Epidermal melanocyte (primary cell): Measurements from ENCODE around the gene FANCG.
A peak's percentile ranks its signal among the peaks of the same experiment; 100 is the strongest.

Experiments
- DNase-seq: peaks from one replicate; pipeline ENCODE4 v3.0.0; 2011; ENCODE audit warnings: low spot score; ENCODE audit not compliant: insufficient read length

FANCG gene

GRCh38 chr9:35060548-35061207 lies 19.1 kb downstream of the FANCG start:
- DNase-seq = no peak

- no peak for DNase-seq
These were observed 20.3 kb downstream of the FANCG start for GRCh38 chr9:35059438-35059837.

GRCh38 chr9:35057271-35057620 lies 22.5 kb downstream of the FANCG start:
- no peak for DNase-seq

- no peak for DNase-seq
These were observed 23.0 kb downstream of the FANCG start for GRCh38 chr9:35056571-35057270.

GRCh38 chr9:35054871-35055644 lies 24.7 kb downstream of the FANCG start:
- DNase-seq = no peak

- DNase-seq = no peak
These were observed 25.4 kb downstream of the FANCG start for GRCh38 chr9:35054185-35054835.

- no peak for DNase-seq
These were observed 28.4 kb downstream of the FANCG start for GRCh38 chr9:35051069-35051967.

GRCh38 chr9:35048511-35048910 lies 31.2 kb downstream of the FANCG start:
- DNase-seq = no peak

GRCh38 chr9:35044071-35044470 lies 35.7 kb downstream of the FANCG start:
- DNase-seq = no peak

GRCh38 chr9:35042891-35043545 lies 36.7 kb downstream of the FANCG start:
- no peak for DNase-seq

GRCh38 chr9:35042081-35042604 lies 37.6 kb downstream of the FANCG start:
- DNase-seq = peak; percentile 19

GRCh38 chr9:35035851-35036701 lies 43.7 kb downstream of the FANCG start:
- no peak for DNase-seq

GRCh38 chr9:35033101-35033500 lies 46.6 kb downstream of the FANCG start:
- no peak for DNase-seq

GRCh38 chr9:35029852-35030251 lies 49.9 kb downstream of the FANCG start:
- DNase-seq = no peak

- DNase-seq = no peak
These were observed 50.5 kb downstream of the FANCG start for GRCh38 chr9:35029241-35029640.

GRCh38 chr9:35028341-35028740 lies 51.4 kb downstream of the FANCG start:
- no peak for DNase-seq

- no peak for DNase-seq
These were observed 51.9 kb downstream of the FANCG start for GRCh38 chr9:35027860-35028259.

- no peak for DNase-seq
These were observed 52.4 kb downstream of the FANCG start for GRCh38 chr9:35027374-35027773.

- no peak for DNase-seq
These were observed 53.1 kb downstream of the FANCG start for GRCh38 chr9:35026671-35027070.
